Suprapubic skin (tissue), 3 donors: ENCODE measurements around the gene ZNF790.

Experiments
- POLR2A ChIP-seq, 2 donors: fragments of 450-650 bp; IDR thresholded peaks; one replicate each; pipeline ENCODE4 v1.6.1; 2017; ENCODE audit warnings: antibody characterized with exemption in 2 of 2, mild to moderate bottlenecking in 2 of 2, moderate library complexity in 2 of 2
- TF ChIP-seq, protein P1 (sequence below), 2 donors: fragments of 200-600 bp in 1 of 2; fragments of 450-650 bp in 1 of 2; sonication (generic) in 1 of 2; IDR thresholded peaks; one replicate each; pipeline ENCODE4 v1.5.1; 2016 to 2019; ENCODE audit warnings: antibody characterized with exemption in 2 of 2, mild to moderate bottlenecking in 1 of 2, moderate library complexity in 1 of 2

DNA sequence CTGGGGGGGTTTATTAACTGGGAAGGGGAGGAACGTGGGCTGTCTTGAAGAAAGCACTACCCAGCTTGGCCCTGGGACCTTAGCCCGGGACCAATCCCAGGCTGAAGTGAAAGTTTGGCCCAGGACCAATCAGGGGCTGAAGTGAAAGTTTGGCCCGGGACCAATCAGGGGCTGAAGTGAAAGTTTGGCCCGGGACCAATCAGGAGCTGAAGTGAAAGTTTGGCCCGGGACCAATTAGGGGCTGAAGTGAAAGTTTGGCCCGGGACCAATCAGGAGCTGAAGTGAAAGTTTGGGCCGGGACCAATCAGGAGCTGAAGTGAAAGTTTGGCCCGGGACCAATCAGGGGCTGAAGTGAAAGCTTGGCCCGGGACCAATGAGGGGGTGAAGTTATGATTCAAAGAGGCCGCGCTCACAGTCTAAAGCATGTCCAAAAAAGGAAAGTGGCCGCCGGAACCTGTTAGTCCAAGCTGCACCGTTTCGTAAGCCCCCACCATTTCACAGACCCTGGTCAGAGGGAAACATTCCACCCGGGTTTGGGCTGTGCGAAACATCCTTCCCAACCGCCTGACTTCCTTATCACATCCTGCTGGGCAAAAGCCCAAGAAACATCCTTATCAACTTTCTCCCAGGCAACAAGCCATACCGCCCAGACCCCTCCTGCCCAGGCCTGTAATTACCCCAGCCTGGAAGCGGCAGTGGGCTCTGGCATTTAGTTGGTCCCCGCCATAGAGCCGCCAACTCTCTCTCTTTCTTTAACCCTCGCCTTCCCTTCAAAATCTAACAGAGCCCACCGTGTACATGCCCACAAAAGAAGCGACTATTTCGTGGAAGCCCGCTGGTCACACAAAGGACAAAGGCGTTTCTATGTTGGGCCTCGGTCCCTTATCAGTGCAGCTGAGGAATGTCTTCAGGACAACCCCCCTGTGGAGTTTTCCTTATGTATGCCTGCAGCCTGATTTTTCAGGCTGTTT, 66.6 kb downstream of the ZNF790 start:
- TF ChIP-seq, protein P1, sequence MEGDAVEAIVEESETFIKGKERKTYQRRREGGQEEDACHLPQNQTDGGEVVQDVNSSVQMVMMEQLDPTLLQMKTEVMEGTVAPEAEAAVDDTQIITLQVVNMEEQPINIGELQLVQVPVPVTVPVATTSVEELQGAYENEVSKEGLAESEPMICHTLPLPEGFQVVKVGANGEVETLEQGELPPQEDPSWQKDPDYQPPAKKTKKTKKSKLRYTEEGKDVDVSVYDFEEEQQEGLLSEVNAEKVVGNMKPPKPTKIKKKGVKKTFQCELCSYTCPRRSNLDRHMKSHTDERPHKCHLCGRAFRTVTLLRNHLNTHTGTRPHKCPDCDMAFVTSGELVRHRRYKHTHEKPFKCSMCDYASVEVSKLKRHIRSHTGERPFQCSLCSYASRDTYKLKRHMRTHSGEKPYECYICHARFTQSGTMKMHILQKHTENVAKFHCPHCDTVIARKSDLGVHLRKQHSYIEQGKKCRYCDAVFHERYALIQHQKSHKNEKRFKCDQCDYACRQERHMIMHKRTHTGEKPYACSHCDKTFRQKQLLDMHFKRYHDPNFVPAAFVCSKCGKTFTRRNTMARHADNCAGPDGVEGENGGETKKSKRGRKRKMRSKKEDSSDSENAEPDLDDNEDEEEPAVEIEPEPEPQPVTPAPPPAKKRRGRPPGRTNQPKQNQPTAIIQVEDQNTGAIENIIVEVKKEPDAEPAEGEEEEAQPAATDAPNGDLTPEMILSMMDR (IDR thresholded peaks at IDR 0.05): no peak
- no peak for TF ChIP-seq POLR2A (IDR thresholded peaks at IDR 0.05)
